T-helper 17 cell (primary cell): ENCODE measurements around the gene STOML3. TPM values are rescaled to one million over a fixed set of nuclear protein-coding genes. Genes with fewer than 3 reads are reported as not detected.

Experiments
- ATAC-seq: fragments of 150-1000 bp; cut with Tn5 transposase; 2 replicates; pipeline ENCODE4 v1.10.0; 2021; ENCODE audit warnings: mild to moderate bottlenecking, moderate library complexity
- DNase-seq, 3 donors: peaks; one replicate each; pipeline versions ENCODE4 v3.0.0 to v3.0.0-alpha.2; 2020 to 2021
- H3K9me3 ChIP-seq: one replicate; pipeline ENCODE4 v1.7.0; 2013; ENCODE audit warnings: low read length, mild to moderate bottlenecking; ENCODE audit not compliant: control insufficient read depth, poor library complexity, severe bottlenecking
- H3K27ac Mint-ChIP-seq: one replicate; pipeline ENCODE4 v1.8.0; 2022; ENCODE audit warnings: mild to moderate bottlenecking, moderate library complexity, mixed read lengths
- H3K27me3 Mint-ChIP-seq: one replicate; pipeline ENCODE4 v1.8.0; 2022; ENCODE audit warnings: mixed read lengths
- H3K36me3 Mint-ChIP-seq: one replicate; pipeline ENCODE4 v1.8.0; 2022; ENCODE audit warnings: low read depth, mixed read lengths
- H3K4me1 Mint-ChIP-seq: one replicate; pipeline ENCODE4 v1.8.0; 2022; ENCODE audit warnings: mild to moderate bottlenecking, mixed read lengths
- H3K4me3 Mint-ChIP-seq: one replicate; pipeline ENCODE4 v1.8.0; 2022; ENCODE audit warnings: mild to moderate bottlenecking, moderate library complexity, mixed read lengths
- total RNA-seq, 4 donors: library from RNA in 2 of 4; stranded (reverse) in 2 of 4; gene quantifications; one replicate each; pipeline ENCODE4 v1.2.3 and lab custom pipeline; 2022 to 2026

Gene STOML3, protein sequence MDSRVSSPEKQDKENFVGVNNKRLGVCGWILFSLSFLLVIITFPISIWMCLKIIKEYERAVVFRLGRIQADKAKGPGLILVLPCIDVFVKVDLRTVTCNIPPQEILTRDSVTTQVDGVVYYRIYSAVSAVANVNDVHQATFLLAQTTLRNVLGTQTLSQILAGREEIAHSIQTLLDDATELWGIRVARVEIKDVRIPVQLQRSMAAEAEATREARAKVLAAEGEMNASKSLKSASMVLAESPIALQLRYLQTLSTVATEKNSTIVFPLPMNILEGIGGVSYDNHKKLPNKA
- total RNA-seq: not detected
- 0 reads per million in 2 donors for total RNA-seq (lab: John Stamatoyannopoulos, UW)

DNA sequence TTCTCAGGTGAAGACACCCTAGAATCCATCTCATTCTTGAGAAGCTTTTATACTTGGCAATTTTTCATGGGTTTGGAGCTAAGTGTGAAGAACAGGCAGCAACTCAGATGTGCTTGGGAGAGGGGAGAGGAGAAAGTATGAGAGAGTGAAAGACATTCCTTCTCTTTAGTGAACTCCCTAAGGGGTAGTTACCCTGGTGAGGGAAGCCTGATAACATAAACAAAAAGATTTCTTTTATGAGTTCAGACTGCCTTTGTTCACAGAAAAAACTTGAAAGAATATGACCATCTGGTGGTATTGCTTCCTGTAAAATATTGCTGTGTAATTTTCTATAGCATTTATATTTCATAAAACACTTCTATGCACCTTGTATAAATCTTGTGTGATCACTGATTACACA lies at the start of gene STOML3:
STOML3 (minus strand) TSS at position 139 of the 400 bp plus-strand sequence; CDS start at position 29, 110 bp downstream.
- Mint-ChIP-seq H3K36me3 (no peaks in the 10 kb centered on the region), H3K27me3 (peaks cover 7% of the 10 kb centered on the region)
- no peak for DNase-seq

DNA sequence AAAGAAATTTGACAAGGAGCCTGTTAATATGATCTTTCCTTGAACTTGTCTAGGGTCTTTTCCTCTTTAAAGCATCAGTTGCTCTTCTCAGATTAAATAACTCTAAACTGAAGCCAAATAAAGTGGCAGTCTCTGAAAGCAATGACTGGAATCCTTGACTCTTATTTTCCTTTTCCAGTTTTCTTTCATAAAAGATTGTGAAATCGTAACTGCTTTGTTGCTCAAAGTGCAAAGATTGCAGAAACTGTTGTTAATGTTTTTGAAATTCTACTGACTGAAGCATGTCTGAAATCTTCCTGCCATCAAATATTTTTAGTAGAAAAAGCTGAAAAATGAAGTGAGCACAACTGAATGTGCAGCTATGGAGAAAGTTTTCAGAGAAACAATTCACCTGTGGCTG lies 49.6 kb upstream of the STOML3 start:
- no peak for ATAC-seq
- no peaks in the 10 kb centered on the region for H3K9me3 ChIP-seq
- H3K27ac Mint-ChIP-seq: peak overlapping the region; percentile 98
- H3K27me3 Mint-ChIP-seq: no peaks in the 10 kb centered on the region
- no peak for DNase-seq
- peaks cover 27% of the 10 kb centered on the region for H3K4me1 Mint-ChIP-seq
- H3K4me3 Mint-ChIP-seq: peak overlapping the region; percentile 31
- peaks cover 3% of the 10 kb centered on the region for H3K36me3 Mint-ChIP-seq

More for the DNA sequence above, at the start of gene STOML3:
- Mint-ChIP-seq H3K4me3 (no peak within 1 kb of the TSS), H3K4me1 (peaks cover 7% of the 10 kb centered on the region), H3K27ac (no peak within 1 kb of the TSS)
- no peak for ATAC-seq
- no peaks in the 10 kb centered on the region for H3K9me3 ChIP-seq

DNA sequence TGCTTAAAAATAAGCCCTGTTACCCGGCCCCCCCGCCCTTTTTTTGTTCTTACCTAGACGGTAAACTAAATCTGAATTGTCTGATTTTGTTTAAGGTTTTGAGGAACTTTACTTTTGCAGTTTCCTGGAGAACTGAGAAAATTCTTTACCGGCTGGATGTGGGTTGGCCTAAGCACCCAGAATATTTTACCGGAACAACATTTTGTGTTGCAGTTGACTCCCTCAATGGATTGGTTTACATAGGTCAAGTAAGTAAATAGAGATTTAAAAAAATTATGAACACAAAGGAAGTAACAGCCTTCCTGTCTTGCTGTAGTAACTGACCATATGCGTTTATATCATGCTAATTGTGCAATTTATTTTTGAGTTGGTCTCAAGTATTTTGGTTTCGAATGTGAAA lies 48.4 kb upstream of the STOML3 start:
- ATAC-seq: no peak
- H3K27ac Mint-ChIP-seq: peak overlapping the region; percentile 98
- no peaks in the 10 kb centered on the region for H3K27me3 Mint-ChIP-seq
- DNase-seq: no peak
- peak overlapping the region; percentile 96 for H3K4me3 Mint-ChIP-seq
- peaks cover 35% of the 10 kb centered on the region for H3K4me1 Mint-ChIP-seq
- H3K36me3 Mint-ChIP-seq: peaks cover 3% of the 10 kb centered on the region
- H3K9me3 ChIP-seq: no peaks in the 10 kb centered on the region

DNA sequence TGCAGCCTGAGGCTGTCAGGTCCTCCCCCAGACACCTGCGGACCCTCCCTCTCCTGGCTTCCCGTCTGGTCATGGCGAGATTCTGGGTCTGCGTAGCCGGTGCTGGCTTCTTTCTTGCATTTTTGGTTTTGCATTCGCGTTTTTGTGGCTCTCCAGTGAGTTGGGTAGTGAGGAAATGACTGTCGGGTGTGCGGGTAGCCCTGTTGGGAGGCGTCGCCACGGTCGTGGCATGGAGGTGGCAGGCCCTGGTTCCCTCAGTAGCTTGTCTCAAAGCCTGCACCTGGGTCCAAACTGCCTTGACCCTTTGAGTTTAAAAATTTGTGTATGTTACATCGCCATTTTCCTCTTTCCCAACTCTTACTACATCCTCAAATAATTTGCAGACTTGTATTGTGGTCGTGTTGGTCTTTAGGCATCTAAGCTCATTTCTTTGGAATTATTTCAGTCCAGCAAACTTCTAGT lies 48.0 kb upstream of the STOML3 start:
- DNase-seq (peak in 2 of 3 donors; percentile 16 to 36), ATAC-seq (peak; percentile 59)
- Mint-ChIP-seq H3K4me1 (peaks cover 39% of the 10 kb centered on the region), H3K36me3 (peaks cover 3% of the 10 kb centered on the region), H3K27ac (peak overlapping the region; percentile 98), H3K4me3 (peak overlapping the region; percentile 96), H3K27me3 (no peaks in the 10 kb centered on the region)
- H3K9me3 ChIP-seq: no peaks in the 10 kb centered on the region

DNA sequence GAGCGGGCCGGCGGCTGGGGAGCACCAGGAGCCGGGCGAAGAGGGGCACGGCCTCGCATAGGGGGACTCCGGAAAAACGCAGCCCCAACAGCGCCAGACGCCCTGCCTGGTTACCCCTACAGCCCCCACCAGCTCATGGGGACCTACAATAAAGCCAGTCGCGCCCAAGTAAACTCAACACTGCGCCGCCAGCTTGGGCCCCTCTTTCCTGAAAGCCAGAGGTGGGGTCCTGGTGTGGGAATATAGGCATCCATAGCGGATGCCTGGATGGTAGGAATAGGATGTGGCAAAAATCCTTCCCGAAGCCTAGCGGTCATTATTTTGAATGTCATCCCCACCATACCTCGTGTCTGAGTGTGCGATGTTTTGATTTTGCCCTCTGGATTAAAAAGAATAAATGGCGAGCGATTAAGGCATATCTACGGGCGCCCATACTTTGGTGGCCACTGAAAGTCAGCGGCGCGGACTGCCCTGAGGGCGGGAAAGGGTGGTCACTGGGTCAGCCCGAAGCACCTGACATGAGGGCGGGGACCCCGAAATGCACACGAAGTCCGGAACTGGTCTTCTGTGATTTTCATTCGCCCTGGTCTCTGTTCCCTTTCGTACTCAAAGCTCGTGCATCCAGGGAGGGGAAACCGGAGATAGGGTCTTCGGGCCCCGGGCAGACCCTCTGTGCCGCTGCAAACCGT lies 47.4 kb upstream of the STOML3 start, which contains the start of the genes NHLRC3 and PROSER1:
NHLRC3 (plus strand) TSS at position 577 of the 689 bp plus-strand sequence. CDS start 184 bp downstream, outside the sequence.
PROSER1 (minus strand) TSS at position 210 of the 689 bp plus-strand sequence. CDS start 847 bp downstream, outside the sequence.
- peaks cover 3% of the 10 kb centered on the region for H3K36me3 Mint-ChIP-seq
- H3K9me3 ChIP-seq: no peaks in the 10 kb centered on the region
- peak within 1 kb of the TSS; percentile 98 for H3K27ac Mint-ChIP-seq
- H3K27me3 Mint-ChIP-seq: no peaks in the 10 kb centered on the region
- peak; percentile 64 to 70 (median 69) for DNase-seq
- peak within 1 kb of the TSS; percentile 96 for H3K4me3 Mint-ChIP-seq
- peaks cover 39% of the 10 kb centered on the region for H3K4me1 Mint-ChIP-seq
- ATAC-seq: peak; percentile 82

DNA sequence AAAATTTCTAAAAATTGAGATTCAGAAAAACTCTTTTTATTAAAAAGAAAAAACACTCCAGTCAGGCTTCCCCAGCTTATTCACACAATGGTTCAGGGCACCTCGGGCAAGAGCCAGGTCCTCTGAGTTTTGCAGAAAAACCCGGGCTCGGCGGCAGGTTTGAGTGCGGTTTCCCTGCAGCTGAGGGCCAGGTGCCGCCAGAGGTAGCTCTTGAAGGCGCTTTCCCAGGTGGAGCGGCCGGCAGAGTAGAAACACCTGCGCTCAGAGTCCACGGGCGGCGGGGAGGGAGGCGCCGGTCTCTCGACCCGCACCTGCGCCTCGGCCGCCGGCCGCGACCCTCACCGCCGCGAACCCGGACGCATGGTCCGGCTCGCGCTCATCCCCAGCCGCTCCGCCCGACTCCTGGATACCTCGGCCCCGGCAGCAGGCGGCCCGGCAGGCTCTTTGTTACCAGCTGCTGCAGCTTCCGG lies 46.8 kb upstream of the STOML3 start:
- peak overlapping the region; percentile 98 for H3K27ac Mint-ChIP-seq
- no peaks in the 10 kb centered on the region for H3K27me3 Mint-ChIP-seq
- DNase-seq (no peak), ATAC-seq (peak; percentile 35)
- peaks cover 3% of the 10 kb centered on the region for H3K36me3 Mint-ChIP-seq
- no peaks in the 10 kb centered on the region for H3K9me3 ChIP-seq
- peak overlapping the region; percentile 96 for H3K4me3 Mint-ChIP-seq
- H3K4me1 Mint-ChIP-seq: peaks cover 36% of the 10 kb centered on the region

DNA sequence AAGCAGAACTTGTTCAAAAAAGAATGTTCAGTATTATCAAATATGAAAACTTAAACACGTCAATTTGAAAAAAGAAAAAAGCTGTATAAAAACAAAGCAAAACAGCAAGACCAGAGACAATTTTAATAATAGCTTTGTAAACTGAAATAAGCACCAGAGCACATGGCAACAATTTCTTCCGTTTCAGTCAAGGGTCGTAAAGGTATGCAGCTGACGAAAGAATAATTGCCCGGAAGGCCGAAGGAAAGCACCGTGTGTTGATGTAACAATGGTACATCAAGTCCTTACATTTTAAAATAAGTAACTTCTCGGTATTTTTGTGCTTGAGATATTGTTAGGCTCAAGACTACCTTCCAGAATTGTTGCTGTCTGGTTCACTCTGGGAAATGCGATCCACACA lies 45.6 kb upstream of the STOML3 start:
- DNase-seq: no peak
- ATAC-seq: no peak
- peaks cover 5% of the 10 kb centered on the region for H3K36me3 Mint-ChIP-seq
- peak overlapping the region; percentile 96 for H3K4me3 Mint-ChIP-seq
- no peaks in the 10 kb centered on the region for H3K9me3 ChIP-seq
- H3K4me1 Mint-ChIP-seq: peaks cover 43% of the 10 kb centered on the region
- peak overlapping the region; percentile 98 for H3K27ac Mint-ChIP-seq
- no peaks in the 10 kb centered on the region for H3K27me3 Mint-ChIP-seq

DNA sequence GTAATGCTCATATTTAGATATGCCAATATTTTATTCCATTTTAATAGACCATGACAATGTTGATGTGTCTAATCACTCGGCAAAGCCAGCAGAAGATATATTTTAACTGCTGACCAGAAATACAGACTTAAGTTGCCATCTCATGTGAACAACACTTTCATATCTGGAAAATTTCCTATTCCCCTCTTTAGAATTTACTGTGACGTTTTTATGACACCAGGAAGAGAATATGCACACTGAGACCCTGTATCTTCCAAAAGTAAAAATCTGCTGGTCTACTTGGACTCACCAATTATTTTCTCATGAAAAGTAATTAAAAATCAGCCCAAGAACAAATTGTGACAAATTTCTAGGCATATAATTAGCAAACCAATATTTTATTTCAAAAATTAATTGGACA lies 45.2 kb upstream of the STOML3 start:
- no peaks in the 10 kb centered on the region for H3K9me3 ChIP-seq
- DNase-seq (no peak), ATAC-seq (no peak)
- peak overlapping the region; percentile 96 for H3K4me3 Mint-ChIP-seq
- peaks cover 5% of the 10 kb centered on the region for H3K36me3 Mint-ChIP-seq
- H3K4me1 Mint-ChIP-seq: peaks cover 41% of the 10 kb centered on the region
- H3K27me3 Mint-ChIP-seq: no peaks in the 10 kb centered on the region
- H3K27ac Mint-ChIP-seq: peak overlapping the region; percentile 98

DNA sequence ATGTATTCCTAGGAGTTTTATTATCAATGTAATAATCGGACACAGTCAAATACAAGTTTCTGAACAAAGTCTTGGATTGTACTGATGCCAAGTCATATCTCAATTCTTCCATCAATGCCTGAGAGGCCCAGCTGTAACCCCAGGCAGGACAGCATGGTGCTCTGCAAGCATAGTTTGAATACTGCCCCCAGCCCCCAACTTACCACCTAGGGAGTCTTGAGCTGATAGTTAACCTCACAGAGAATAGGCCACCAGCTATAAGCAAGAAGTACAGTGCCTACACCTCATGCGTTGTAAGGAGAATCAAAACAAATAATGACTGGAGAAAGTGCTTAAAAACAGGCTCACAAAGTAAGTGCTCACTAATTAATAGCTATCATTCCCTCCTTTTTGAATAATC lies 44.6 kb upstream of the STOML3 start:
- Mint-ChIP-seq H3K4me3 (peak overlapping the region; percentile 96), H3K27ac (no peak overlapping the region), H3K36me3 (peaks cover 5% of the 10 kb centered on the region), H3K4me1 (peaks cover 41% of the 10 kb centered on the region), H3K27me3 (no peaks in the 10 kb centered on the region)
- H3K9me3 ChIP-seq: no peaks in the 10 kb centered on the region
- DNase-seq (no peak), ATAC-seq (no peak)

DNA sequence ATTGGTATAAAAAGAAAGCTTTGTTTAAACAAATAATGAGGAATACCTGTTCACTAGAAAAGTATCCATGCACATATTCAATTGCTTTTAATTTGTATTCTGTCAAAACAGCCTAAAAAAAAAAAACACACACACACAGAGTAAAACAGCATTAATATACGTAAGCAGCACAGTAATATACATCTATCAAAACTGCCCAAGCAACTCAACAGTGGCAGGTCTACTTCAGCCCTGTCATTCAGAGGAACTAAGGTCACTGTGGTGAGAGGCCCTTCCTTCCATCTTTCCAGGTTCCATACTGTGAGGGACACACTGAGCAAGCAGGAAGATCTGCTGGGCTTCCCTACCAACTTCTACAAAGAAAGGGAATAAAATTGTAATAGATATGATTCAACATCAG lies 43.5 kb upstream of the STOML3 start:
- Mint-ChIP-seq H3K4me3 (no peak overlapping the region), H3K36me3 (peaks cover 5% of the 10 kb centered on the region), H3K4me1 (peaks cover 41% of the 10 kb centered on the region), H3K27me3 (no peaks in the 10 kb centered on the region), H3K27ac (no peak overlapping the region)
- no peak for ATAC-seq
- no peak for DNase-seq
- H3K9me3 ChIP-seq: no peaks in the 10 kb centered on the region

DNA sequence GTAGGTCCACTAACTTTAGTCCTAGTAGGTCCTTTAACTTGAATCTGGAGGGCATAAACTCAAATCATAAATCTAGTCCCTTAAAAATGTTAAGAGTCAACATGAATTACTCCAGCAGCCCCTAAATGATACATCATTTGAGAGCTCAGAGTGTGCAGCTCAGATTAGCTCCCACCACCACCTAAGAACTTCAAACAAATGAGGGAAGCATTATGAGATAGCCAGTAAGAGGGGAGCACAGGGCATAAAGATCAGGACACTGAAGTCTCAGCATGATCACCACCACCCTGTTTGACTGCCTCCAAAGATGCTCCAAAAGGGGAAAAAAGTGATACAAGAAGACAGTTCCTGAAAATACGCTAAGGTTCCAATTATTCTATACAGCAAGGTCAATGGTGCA lies 41.5 kb upstream of the STOML3 start:
- no peak overlapping the region for H3K4me3 Mint-ChIP-seq

DNA sequence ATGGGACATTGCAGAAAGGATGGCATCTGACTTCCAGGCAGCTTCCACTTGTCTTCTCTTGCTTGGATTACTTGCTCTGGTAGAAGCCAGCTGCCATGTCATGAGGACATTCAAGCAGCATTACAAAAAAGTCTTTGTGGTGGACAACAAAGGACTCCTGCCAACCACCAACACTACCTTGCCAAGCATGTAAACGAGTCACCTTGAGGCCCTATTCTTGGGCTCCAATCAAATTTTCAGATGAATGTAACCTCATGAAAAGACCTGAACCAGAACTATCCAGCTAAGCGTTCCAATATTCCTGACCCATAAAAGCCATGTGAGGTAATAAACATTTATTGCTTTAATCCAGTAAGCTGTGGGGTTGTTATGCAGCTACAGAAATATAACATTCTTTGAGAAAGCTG lies 34.8 kb upstream of the STOML3 start:
- peaks cover 5% of the 10 kb centered on the region for H3K36me3 Mint-ChIP-seq
- no peaks in the 10 kb centered on the region for H3K27me3 Mint-ChIP-seq

More for the DNA sequence above, 41.5 kb upstream of the STOML3 start:
- Mint-ChIP-seq H3K27ac (no peak overlapping the region), H3K27me3 (no peaks in the 10 kb centered on the region), H3K4me1 (peaks cover 34% of the 10 kb centered on the region), H3K36me3 (peaks cover 6% of the 10 kb centered on the region)
- ATAC-seq (no peak), DNase-seq (no peak)
- no peaks in the 10 kb centered on the region for H3K9me3 ChIP-seq

DNA sequence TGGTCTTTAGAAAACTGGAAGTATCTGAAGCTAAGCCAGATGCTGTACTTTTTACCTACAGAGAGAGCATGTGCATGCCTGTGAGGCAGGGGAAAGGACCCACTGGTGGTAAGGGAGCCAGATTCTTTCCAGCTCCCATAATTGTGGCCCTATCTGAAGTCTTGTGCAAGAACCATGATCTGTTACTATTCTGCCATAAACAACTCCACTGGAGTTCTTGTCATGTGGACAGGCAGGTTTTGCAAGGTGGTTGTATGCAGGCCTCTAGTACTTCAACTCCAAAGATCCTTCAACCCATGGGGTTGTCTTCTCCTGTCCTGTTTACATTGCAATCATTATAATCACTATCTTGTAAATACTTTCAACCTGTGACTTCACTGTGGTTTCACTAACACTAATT lies 33.1 kb upstream of the STOML3 start:
- Mint-ChIP-seq H3K27me3 (no peaks in the 10 kb centered on the region), H3K27ac (peak overlapping the region; percentile 16), H3K36me3 (peaks cover 5% of the 10 kb centered on the region)

More for the DNA sequence above, 34.8 kb upstream of the STOML3 start:
- no peak for ATAC-seq
- Mint-ChIP-seq H3K4me3 (no peak overlapping the region), H3K27ac (no peak overlapping the region), H3K4me1 (peaks cover 2% of the 10 kb centered on the region)
- no peaks in the 10 kb centered on the region for H3K9me3 ChIP-seq
- no peak for DNase-seq

More for the DNA sequence above, 33.1 kb upstream of the STOML3 start:
- Mint-ChIP-seq H3K4me3 (no peak overlapping the region), H3K4me1 (peaks cover 4% of the 10 kb centered on the region)
- H3K9me3 ChIP-seq: no peaks in the 10 kb centered on the region
- ATAC-seq (no peak), DNase-seq (no peak)
